Hepatocyte (in vitro differentiated cells): ENCODE results near the gene BMX.

Experiments
- EZH2 ChIP-seq: fragments of 200-600 bp; sonication (generic); IDR thresholded peaks from 2 replicates; pipeline ENCODE4 v1.6.1; 2016; ENCODE audit warnings: antibody characterized with exemption, mild to moderate bottlenecking, borderline replicate concordance
- EZH2phosphoT487 ChIP-seq: fragments of 200-600 bp; sonication (generic); IDR thresholded peaks from one replicate; pipeline ENCODE4 v1.6.1; 2018; ENCODE audit warnings: antibody characterized with exemption, mild to moderate bottlenecking, low read depth, moderate library complexity; ENCODE audit not compliant: unreplicated experiment, severe bottlenecking
- TF ChIP-seq, protein P1 (sequence below): fragments of 200-600 bp; sonication (generic); IDR thresholded peaks from 2 replicates; pipeline ENCODE4 v1.5.1; 2016; ENCODE audit warnings: antibody characterized with exemption, mild to moderate bottlenecking; ENCODE audit not compliant: poor library complexity

GRCh38 chrX:15501506-15501905 is 899 bp downstream of the BMX start:
- TF ChIP-seq, protein P1, sequence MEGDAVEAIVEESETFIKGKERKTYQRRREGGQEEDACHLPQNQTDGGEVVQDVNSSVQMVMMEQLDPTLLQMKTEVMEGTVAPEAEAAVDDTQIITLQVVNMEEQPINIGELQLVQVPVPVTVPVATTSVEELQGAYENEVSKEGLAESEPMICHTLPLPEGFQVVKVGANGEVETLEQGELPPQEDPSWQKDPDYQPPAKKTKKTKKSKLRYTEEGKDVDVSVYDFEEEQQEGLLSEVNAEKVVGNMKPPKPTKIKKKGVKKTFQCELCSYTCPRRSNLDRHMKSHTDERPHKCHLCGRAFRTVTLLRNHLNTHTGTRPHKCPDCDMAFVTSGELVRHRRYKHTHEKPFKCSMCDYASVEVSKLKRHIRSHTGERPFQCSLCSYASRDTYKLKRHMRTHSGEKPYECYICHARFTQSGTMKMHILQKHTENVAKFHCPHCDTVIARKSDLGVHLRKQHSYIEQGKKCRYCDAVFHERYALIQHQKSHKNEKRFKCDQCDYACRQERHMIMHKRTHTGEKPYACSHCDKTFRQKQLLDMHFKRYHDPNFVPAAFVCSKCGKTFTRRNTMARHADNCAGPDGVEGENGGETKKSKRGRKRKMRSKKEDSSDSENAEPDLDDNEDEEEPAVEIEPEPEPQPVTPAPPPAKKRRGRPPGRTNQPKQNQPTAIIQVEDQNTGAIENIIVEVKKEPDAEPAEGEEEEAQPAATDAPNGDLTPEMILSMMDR: no peak
- no peak for TF ChIP-seq EZH2
- TF ChIP-seq EZH2phosphoT487: no peak
